ENCODE measurements around the gene CPPED1. TPM values are rescaled to one million over a fixed set of nuclear protein-coding genes. Genes with fewer than 3 reads are reported as not detected.

The CPPED1 gene
- total RNA-seq, 2 donors from 2014 or later: 14.8 to 38.4 TPM

DNA sequence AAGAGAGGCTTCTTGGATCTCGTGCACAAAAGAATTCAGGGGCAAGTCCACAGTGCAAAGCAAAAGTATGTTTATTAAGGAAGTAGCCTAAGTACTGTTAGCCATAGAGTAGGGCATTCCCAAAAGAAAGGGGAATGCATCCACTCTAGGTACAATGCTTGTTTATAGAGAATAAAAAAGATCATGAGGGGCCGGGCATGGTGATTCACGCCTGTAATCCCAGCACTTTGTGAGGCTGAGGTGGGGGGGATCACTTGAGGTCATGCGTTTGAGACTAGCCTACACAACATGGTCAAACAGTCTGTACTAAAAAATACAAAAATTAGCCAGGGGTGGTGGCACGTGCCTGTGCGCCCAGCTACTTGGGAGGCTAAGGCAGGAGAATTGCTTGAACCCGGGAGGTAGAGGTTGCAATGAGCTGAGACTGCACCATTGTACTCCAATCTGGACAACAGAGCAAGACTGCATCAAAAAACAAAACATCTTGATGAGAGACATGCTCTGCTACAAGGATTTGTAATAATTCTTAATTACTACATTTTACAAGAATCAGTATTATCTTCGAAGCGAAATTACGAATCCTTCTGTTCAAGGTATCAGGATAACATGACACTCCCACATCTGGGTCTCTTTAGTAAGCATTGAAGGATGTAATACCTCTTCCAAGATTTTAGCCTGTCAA, 191.6 kb downstream of the CPPED1 start:
- Histone ChIP-seq H3K4me1 (ENCODE audit: control insufficient read depth in 1 of 2, low read depth in 2 of 2) (no peaks in the 10 kb centered on the region), H3K9me3 (no peaks in the 10 kb centered on the region), H3K27ac (no peak overlapping the region), H3K36me3 (no peaks in the 10 kb centered on the region), H3K27me3 (replicated peaks; ENCODE audit: insufficient read depth) (no peaks in the 10 kb centered on the region), H3K4me3 (no peak overlapping the region)
- no peak for TF ChIP-seq CTCF (IDR thresholded peaks at IDR 0.05)
- DNase-seq (ENCODE audit: low spot score) (no peak), ATAC-seq (ENCODE audit: insufficient number of reproducible peaks, low FRiP score, low read depth) (no peak)

DNA sequence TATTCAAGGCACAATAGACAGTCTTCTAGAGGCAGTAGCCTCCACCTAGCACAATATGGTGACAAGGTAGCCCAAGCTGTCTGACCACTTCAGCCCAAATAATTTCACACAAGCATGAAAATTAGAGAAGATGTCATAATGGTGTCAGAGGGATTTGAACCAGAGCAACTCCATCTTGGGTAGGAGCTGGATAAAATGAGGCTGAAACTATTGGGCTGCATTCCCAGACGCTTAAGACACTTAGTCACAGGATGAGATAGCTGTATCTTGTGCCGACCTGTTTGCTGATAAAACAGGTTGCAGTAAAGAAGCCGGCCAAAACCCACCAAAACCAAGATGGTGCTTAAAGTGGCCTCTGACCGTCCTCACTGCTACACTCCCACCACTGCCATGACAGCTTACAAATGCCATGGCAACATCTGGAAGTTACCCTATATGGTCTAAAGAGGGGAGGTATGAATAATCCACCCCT, 192.6 kb downstream of the CPPED1 start:
- DNase-seq (ENCODE audit: low spot score) (no peak), ATAC-seq (ENCODE audit: insufficient number of reproducible peaks, low FRiP score, low read depth) (no peak)
- no peaks in the 10 kb centered on the region for H3K36me3 ChIP-seq
- no peak overlapping the region for H3K4me3 ChIP-seq
- TF ChIP-seq CTCF (IDR thresholded peaks at IDR 0.05): no peak
- no peak overlapping the region for H3K27ac ChIP-seq
- H3K9me3 ChIP-seq: no peaks in the 10 kb centered on the region
- no peaks in the 10 kb centered on the region for H3K27me3 ChIP-seq (replicated peaks; ENCODE audit: insufficient read depth)
- no peaks in the 10 kb centered on the region for H3K4me1 ChIP-seq (ENCODE audit: control insufficient read depth in 1 of 2, low read depth in 2 of 2)

- Histone ChIP-seq H3K27ac (no peak overlapping the region), H3K4me3 (no peak overlapping the region), H3K4me1 (ENCODE audit: control insufficient read depth in 1 of 2, low read depth in 2 of 2) (no peaks in the 10 kb centered on the region), H3K9me3 (no peaks in the 10 kb centered on the region), H3K36me3 (no peaks in the 10 kb centered on the region), H3K27me3 (replicated peaks; ENCODE audit: insufficient read depth) (no peaks in the 10 kb centered on the region)
- DNase-seq (ENCODE audit: low spot score) (no peak), ATAC-seq (ENCODE audit: insufficient number of reproducible peaks, low FRiP score, low read depth) (no peak)
- TF ChIP-seq CTCF (IDR thresholded peaks at IDR 0.05): no peak
These were observed 193.6 kb downstream of the CPPED1 start for GRCh38 chr16:12609937-12610699.

Other genes starting within 250 kb of the CPPED1 start
- 1 to 10 TPM in 1 of 2 donors, under 1 TPM in 1; 0.21 to 3.4 TPM for gene SHISA9, start 97.7 kb upstream of the CPPED1 start, total RNA-seq